GM23248 (cell line): ENCODE data around the gene MAP3K13.

Experiments used
- EZH2 ChIP-seq: fragments of 200-600 bp; sonication (generic); IDR thresholded peaks from 2 replicates; pipeline ENCODE4 v1.6.1; 2018; ENCODE audit warnings: antibody characterized with exemption, mild to moderate bottlenecking; ENCODE audit not compliant: insufficient read depth, poor library complexity, severe bottlenecking
- EZH2phosphoT487 ChIP-seq: fragments of 200-600 bp; sonication (generic); IDR thresholded peaks from 2 replicates; pipeline ENCODE4 v1.6.1; 2018; ENCODE audit warnings: antibody characterized with exemption, moderate library complexity, mild to moderate bottlenecking, low read depth; ENCODE audit not compliant: insufficient read depth

DNA sequence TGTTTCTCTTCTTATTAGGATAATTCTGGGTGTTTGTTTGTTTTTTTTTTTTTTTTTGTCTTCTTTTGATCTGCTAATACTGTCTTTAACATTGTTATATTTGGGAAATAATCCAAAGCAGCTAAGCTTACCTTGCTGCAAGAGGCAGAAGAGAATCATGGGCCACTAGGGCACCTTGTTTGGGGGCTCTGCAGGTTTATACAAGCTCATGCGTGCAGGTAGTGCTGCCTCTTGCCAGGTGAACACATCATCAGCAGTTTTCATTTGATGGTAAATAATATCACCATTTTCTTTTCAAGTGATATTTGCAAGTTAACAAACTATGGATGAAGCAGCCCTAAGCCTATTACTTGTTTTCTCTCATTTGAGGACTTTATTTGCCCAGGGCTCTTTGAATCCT is 37.9 kb downstream of the MAP3K13 start:
- TF ChIP-seq EZH2phosphoT487 (no peak), EZH2 (no peak)
